GF-D8 (cell line): ENCODE data around the gene CUL7.

Experiments used
- DNase-seq: peaks from one replicate; lab custom pipeline; 2025; lab: John Stamatoyannopoulos, UW

CUL7 gene

DNA sequence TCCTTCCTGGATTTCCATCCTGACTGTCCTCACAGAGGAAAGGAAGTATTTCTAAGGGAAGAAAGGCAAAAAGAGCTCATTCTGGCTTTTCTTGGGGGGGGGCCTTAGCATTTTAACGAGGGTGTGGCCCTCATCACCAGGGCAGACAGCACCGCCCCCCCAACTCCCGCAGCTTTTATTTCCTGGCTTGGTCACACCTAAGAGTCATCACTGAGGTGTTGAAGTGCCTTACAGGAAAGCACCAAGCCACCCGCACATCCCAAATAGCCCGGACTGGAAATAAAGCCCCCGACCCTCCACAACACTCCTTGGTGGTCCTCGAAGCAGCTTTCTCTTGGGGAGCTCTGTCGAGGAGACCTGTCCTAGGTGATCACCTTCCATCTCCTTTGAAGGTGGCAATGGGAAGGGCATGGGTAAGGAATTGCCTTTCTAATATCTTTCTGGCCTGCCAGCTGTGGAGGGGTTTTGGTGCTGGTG is 23.7 kb upstream of the CUL7 start:
- DNase-seq: no peak

DNA sequence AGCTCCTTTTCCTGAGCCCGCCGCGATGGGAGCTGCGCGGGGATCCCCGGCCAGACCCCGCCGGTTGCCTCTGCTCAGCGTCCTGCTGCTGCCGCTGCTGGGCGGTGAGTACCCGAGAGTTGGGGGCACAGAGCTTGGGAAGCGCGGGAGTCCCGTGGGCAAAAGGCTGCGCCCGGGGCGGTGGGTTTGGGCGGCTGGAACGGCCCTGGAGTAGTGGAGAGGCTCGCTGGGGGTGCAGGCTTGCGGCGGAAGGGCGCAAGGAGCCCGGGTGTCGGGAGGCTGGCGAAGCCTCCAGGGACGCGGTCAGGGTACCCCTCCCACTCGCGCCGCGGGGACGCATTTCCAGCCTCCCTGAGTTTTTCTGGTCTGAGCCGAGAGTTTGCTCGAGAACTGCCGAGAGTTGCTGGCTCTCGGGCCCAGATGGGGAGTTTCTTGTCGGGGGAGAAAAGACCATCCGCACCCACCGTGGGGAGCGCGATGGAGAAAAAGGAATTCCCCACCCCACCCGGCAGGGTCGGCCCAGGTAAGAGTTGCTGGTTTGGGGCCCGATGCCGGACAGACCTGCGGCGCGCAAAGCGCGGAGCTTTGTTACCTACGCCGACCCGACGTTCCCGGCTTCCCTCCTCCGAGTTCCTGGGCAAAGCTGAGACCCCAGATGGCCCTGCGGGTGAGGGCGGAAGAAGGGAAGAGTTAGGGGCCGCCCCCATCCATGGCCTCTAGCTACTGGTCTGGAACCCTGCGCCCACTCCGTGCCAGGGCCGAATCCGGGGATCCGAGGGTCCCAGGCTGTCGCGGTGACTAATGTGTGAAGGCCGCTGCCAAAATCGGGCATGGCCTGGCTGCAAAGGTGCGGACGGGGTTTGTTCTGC is 23.0 kb upstream of the CUL7 start:
- DNase-seq: no peak

DNA sequence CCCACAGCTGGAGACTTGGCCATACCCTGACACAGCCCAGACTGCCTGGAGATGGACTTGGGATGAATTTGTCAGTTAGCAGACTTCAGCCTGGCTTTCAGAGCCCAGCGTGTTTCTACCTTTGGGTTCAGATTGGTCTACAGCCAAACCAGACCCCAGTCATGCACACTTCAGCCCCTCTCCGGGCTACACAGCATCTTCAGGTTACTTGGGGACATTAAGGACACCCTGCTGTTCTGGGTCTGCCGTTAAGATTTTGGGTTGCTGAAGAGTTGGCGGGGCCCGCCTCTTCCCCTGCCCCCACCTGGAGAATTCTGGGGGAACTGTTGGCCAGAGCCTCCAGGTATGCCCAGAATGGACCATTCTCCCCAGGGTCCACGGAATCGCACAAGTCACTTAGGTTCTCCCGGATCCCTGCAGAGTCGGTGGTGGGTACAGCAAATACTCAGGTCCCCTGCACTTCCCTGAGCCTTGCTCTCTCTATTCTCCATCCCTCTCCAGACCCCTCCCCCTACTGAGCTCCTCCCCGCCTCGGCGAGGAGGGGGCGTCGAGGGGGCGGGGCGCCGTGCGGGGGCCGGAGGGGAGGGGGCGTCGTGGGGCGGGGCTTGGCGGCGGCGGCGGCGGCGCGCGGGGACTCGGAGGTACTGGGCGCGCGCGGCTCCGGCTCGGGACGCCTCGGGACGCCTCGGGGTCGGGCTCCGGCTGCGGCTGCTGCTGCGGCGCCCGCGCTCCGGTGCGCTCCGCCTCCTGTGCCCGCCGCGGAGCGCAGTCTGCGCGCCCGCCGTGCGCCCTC is 22.2 kb upstream of the CUL7 start, which contains the start of gene PTK7:
Gene PTK7, plus strand, starts transcription at position 645 of the 794 bp plus-strand sequence. CDS start 175 bp downstream, outside the sequence.
- DNase-seq: no peak

DNA sequence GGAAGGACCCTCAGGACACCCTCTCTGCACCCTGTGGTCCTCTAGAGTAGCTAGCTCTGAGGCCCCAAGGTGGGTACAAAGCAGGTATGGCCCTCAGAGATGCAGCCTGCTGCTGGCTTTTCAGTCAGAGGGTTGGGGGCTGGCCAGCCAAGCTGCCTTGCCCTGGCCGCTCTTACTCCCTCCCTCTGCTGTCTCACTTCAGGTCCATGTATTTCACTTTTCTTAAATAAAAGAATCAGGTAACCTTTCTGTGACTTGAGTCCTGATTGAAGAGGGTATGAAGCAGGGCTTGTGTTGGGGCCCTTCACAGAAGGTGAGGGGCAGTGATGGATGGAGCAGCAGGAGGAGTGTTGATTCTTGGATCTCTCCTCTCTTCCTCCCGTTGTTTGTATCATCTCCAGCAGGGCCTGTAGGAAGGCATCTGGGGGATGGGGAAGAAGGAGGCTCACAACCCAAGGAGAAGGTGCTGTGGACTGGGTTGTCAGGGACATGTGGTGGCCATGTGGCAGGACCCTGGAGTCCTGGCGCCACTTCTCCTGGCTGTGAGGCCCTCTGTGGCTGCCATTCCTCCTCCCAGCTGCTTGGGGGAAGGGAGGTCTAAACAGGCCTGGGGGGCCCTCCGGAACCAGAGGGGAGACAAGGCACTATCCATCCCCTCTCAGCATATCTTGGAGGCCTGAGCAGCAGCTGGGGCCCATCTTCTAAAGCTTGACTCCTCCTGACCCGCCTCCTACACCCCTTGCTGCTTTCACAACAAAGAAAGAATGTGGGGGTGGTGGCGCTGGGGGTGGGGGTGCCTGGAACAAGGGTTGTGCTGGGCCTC is 21.4 kb upstream of the CUL7 start:
- DNase-seq: no peak

DNA sequence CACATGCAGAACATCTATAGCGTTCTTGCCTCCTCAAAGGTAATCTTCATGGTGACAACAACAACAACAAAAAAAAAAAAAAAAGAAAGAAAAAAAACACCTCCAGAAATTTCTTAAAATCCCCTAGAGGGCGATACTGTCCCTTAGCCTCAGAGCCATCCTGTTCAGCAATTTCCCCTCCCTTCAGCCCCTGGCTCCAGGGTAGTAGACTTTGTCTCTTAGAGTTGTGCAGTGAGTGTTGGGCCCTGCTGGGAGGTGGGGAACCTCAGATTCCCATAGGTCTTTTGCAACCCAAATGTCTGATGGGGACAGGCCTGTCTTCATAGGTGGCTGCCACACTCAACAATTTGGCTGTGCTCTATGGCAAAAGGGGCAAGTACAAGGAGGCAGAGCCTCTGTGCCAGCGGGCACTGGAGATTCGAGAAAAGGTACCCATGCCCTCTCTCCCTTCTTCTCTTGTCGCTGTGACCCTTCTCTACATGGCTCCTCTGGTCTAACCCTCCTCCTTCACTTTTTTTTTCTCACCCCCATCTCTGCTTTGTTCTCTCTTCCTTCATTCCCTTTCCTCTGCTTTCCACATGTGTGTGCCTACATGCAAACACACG is 16.5 kb upstream of the CUL7 start:
- peak; percentile 25 for DNase-seq

DNA sequence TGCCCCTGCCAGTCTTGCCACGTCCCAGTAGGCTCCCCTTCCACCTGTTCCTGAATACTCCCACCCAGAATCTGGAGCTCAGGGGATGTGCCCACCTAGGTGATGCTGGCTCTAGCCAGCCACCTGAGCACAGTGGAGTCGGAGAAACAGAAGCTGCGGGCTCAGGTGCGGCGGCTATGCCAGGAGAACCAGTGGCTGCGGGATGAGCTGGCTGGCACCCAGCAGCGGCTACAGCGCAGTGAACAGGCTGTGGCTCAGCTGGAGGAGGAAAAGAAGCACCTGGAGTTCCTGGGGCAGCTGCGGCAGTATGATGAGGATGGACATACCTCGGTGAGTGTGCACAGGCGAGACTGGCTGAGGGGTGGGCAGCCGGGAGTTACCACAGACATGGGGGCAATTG is 9.2 kb upstream of the CUL7 start:
- no peak for DNase-seq

DNA sequence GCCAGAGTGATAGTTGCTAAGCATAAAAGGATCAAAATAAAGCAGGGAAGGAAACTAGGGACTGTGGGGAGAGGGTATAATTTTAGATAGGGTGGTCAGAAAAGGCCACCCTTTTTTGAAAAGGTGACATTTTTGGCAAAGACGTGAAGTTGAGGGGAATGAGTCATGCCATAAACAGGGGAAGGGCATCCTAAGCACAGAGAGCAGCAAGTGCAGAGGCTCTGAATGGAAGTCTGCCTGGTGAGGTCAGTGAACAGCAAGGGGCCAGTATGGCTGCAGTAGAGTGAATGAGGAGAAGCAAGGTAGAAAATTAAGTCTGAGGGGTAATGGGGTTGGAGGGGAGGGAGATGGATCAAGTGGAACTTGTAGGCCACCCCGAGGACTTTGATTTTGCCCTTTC is 8.2 kb upstream of the CUL7 start:
- DNase-seq: no peak

DNA sequence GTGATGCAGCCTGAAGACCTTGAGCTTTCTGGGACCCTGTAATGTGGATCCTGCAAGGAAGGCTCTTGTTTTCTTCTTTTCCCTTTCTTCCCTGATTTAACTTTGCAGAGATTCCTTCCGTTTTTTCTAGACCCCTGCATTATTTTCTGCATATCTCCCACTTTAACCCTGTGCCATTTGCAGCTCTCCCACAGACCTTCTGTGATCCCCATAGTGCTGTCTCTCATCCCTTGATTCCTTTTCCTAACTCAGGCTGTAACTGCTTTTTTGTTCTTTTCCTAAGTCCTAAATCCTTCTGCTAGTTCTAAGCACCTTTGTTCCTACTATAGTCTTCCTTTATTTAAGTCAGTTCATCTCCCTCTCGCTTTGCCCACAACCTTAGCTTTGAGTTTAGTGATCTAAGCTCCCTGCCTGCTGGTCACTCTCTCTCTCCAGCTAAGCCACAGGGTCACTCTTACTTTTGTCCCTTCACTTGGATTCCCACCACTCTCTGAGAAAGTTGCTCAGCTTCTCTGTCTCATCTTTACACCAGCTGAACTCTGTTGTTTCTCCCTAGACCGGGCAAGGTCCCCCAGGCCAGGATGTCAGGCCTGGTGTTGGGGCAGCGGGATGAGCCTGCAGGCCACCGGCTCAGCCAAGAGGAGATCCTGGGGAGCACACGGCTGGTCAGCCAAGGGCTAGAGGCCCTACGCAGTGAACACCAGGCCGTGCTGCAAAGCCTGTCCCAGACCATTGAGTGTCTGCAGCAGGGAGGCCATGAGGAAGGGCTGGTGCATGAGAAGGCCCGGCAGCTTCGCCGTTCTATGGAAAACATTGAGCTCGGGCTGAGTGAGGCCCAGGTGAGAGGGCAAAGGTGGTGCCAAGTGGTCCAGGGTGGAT is 7.3 kb upstream of the CUL7 start:
- no peak for DNase-seq

DNA sequence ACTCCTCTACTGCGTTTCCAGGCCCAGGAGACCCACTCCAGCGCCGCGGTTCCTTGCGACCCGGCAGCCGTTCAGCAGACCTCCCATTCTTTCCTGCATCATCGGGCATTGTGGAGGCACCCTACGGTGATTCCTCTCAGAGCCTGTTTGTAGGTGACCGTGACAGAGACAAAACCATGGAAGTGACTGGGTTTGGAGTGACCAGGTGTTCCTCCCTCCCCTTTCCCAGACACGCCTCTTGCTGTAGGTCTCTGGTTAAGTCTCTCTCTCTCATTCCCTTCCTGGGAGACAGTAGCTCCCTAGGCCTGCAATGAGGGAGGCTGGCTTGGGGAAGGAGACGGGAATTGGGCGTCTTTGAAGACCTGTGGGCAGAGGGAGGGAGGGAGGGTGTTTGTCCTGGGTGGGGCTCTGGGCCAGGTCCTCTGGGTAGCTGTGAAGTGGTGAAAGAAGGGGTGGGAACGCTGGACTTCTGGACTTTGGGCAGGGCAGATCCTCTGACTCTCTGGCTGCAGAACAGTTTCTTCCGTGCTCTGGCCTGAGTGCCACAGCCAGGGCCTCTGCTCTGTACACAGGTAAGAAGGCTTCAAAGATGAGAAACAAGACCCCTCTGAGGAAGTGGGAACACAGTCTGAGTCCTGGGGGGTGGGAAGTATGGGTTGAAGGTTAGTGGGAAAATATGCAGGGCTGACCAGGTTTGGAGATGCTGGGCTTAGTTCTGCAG is 6.5 kb upstream of the CUL7 start:
- DNase-seq: no peak

DNA sequence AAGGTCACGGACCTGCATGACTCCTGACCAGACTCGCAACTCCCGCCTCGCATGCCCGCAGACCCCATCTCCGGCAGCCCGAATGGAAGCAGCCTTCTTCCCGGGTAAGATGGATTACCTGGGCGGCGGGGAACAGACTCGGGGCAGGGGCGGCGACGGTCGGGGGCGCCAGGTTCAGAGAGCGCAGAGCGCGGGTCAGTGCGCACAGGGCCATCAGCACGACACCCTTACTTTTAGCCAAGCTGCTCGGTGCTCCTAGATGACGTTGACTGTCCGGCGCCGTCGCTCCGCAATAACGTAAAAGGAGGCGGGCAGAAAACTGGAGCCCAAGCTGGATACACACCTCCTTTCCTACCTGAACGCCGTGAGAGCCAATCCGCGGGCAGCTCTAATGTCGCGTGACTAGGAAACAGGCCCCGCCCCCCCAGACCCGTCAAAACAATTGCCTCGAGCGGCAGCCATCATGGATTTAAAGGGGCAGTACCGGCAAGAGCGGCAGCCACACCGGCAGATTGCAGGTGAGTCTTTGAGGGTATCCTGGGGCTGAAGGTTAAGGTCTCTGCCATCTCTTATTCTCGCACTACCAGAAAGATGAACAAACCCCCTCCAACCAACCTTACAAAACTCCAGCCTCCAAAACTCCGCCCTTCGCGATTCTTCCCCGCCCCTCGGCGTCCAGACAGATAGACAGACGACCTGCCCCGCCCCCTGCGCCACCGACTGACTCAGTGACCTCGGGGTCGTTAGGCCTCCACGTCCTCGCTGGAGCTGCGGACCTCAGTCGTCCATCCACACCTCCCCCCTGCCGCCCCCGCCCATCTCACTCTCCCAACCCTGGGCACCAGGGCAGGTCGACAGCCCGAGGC is 5.8 kb upstream of the CUL7 start, which contains the start of the genes KLC4 and MRPL2:
Gene KLC4, plus strand, starts transcription at position 464 of the 866 bp plus-strand sequence. CDS start 1,705 bp downstream, outside the sequence.
Gene MRPL2, minus strand, starts transcription at position 267 of the 866 bp plus-strand sequence. Its CDS starts 53 bp downstream, at position 214.
- DNase-seq: peak; percentile 95

DNA sequence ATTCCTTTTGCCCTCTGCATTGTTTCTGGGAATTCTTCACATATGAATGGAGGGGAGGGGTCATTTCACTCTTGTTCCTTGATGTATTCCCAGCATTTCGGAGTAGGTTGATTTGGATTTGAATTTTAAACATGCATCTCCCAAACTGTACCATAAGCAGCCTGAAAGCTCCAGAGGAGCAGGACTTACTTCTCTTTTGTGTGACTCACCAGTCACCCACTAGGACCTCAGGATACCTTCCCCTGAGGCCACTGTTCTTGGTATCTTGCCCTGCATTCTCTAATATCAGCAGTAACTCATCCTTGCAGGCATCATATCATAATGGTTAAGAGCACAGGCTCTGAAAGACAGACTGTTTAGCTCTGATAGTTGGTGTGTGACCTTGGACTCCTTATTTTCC is 4.9 kb upstream of the CUL7 start:
- DNase-seq: no peak

DNA sequence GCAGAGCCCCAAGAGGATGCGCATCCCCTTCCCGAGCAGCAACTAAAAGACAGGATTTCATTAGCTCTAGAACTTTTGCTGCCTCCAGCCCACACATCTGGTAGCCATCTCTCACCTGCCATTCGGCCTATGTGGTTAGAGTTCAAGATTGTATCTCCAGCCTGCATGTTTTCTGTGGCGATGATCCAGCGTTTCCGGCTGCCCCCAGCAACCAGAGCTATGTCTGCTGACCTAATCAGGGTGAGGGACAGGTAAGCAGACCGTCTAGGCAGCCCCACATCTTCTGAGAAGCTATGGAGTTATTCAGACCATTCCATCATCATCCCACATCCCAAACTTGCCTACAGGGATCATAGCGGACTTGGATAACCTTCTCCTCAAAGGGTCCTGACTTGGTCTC is 2.3 kb upstream of the CUL7 start:
- DNase-seq: no peak

DNA sequence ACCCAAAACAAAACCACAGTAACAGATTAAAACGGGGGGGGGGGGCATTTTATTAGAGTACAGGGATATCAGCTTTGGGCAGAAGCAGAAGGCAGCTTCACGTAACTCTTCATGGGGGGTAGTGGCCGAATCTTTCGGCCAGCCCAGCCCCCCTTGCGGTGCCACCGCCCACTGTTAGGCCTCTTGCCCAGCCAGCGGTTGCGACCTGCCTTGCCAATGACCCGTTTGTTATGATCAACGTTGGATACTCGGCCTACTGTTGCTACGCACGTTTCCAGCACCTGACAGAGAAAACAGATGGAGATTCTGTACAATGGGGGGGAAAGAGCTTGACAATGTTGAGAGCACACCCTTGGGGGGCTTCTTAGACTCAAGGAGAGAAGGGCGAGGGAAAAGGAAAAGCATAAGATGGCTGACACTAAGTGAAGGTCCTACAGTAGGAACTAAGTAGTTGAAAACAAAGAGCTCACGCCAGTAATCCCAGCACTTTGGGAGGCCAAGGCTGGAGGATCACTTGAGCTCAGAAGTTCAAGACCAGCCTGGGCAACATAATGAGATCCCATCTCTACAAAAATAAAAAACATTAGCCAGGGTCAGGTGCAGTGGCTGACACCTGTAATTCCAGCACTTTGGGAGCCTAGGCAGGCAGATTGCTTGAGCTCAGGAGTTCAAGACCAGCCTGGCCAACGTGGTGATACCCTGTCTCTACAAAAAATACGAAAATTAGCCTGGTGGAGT is 724 bp upstream of the CUL7 start:
- DNase-seq: no peak

DNA sequence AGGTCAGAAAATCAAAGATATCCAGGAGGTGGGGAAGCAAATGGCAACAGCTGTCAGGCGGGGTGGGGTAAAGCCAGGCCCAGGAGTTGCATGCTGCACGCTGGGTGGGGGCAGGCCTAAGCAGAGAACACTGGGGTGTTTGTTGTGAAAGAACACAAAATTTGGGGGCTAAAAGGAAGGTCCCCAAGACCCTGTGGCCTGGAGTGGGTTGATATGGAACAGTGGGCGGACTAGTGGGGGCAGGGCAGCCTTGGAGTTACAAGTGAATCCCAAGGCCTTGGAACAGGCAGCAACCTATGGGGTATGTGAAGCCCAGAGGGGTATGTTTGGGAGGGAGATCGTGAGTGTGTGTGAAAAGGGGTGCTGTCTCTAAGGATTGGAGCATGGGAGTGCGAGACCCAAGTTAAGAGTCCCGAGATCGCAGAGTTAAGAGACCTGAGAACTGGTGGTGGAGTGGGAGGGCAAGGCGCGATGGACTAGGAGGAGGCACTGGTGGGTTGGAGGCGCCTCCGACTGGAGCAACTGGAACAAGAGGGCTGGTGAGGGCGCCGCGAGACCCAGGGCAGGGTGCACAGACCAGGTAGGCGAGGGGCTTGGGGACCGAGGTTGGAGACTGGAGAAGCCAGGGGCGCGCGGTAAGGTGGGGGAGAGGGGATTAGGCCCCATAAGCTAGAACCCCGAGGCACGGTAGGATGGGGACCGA is 658 bp downstream of the CUL7 start:
- no peak for DNase-seq

DNA sequence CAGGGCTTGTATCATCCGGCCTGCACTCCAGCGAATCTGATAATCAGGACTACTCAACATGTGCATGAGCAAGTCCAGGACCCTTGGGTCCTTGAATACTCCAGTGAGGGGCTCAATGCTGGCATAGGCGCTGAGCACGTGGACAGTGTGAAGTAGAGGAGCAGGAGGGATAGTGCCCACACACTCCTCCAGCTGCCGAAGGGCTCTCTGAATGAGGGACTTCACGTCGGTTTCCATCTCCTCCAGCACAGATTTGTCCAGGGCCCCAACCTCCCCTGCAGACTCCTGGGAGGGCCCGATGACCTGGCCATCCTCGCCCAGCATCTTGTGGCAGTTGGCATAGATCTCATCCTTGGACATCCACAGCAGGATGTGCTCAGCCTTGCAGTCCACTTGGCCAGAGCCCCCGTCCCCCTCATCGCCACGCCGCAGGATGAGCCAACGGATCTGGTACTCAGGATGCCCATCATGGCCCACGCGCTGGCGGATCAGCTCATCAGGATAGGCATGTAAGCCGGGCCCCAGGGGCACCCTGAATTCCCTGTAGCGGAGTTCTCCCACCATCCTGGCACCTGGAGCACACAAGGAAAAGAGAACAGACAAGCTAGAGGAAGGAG is 1.3 kb downstream of the CUL7 start:
- no peak for DNase-seq

DNA sequence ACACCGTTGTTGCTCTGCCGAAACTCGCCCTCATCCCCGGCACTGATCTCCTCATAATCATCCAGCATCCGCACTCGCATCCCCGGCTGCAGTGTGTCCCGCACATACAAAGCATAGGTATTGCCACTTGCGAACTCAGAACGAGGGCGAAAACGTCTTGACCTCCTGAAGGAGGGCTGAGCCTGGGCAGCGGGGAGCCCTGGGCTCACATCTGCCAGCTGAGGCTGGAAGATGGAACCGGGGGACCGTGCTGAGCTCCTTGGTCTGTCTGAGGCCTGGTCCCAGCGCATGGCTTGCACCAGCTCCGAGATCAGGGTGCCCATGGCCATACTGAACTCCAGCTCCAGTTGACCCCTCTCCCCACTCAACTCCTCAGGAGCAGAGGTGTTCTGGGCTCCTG is 2.7 kb downstream of the CUL7 start:
- no peak for DNase-seq

DNA sequence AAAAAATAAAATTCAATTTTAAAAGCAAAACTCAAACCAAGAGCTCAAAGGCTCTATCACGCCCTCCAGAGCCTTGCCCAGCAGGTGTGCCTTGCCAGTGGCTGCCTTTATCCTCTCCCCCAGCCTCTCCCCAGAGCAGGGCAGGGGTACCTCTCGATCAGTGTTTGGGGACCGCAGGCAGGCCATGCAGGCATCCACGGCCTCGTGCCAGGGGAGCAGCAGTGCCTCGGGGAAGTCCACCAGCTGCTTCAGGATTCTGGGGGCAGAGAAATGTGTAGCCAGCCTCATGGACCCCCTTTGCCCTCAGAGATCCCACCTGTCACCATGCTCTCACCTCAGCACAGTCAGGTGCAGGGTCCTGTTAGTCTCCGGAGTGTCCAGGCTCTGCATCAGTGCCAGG is 5.7 kb downstream of the CUL7 start:
- no peak for DNase-seq
